ENCODE data around the gene RCAN3. TPM values are rescaled to one million over a fixed set of nuclear protein-coding genes. Genes with fewer than 3 reads are reported as not detected.

RCAN3 gene
- total RNA-seq, 4 donors from 2014 or later = 25.6 to 37.9 (median 35.2) TPM

GRCh38 chr1:24551960-24552571 lies 49.4 kb downstream of the RCAN3 start:
- 78 to 84% methylated on average over 10 of the region's 10 CpGs for WGBS, 2 donors
- DNase-seq = no peak
- H3K27ac ChIP-seq = no peak overlapping the region

DNA sequence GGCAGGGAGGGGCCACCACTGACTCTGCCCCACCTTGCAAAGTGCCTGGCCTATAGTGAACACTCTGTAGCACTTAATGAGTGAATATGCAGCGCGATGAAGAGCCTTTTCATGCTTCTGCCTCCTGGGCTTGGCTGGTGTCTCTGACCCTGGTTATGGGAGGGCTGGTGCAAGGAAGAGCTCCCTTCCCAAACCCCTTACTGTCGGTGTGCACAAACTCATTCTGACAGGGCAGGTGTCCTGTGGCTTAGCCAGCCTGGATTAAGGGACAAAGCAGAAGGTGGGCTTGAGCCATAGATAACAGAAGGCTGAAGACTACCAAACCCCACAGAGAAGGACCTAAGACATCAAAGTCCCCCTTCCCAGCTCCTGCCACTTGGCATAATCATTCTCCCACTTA lies 51.3 kb downstream of the RCAN3 start:
- Histone ChIP-seq H3K36me3 (no peaks in the 10 kb centered on the region), H3K4me1 (peaks cover 0 to 32% of the 10 kb centered on the region in 2 donors), H3K4me3 (replicated peaks in 1 of 3) (no peak overlapping the region), H3K27me3 (no peaks in the 10 kb centered on the region), H3K27ac (no peak overlapping the region), H3K9me3 (no peaks in the 10 kb centered on the region)
- 81 to 83% methylated on average over 3 of the region's 3 CpGs for WGBS, 2 donors
- DNase-seq = no peak
- no peak for TF ChIP-seq POLR2A (IDR thresholded peaks at IDR 0.05)
- TF ChIP-seq, protein P1, sequence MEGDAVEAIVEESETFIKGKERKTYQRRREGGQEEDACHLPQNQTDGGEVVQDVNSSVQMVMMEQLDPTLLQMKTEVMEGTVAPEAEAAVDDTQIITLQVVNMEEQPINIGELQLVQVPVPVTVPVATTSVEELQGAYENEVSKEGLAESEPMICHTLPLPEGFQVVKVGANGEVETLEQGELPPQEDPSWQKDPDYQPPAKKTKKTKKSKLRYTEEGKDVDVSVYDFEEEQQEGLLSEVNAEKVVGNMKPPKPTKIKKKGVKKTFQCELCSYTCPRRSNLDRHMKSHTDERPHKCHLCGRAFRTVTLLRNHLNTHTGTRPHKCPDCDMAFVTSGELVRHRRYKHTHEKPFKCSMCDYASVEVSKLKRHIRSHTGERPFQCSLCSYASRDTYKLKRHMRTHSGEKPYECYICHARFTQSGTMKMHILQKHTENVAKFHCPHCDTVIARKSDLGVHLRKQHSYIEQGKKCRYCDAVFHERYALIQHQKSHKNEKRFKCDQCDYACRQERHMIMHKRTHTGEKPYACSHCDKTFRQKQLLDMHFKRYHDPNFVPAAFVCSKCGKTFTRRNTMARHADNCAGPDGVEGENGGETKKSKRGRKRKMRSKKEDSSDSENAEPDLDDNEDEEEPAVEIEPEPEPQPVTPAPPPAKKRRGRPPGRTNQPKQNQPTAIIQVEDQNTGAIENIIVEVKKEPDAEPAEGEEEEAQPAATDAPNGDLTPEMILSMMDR (IDR thresholded peaks at IDR 0.05) = no peak
- intact Hi-C loops (cut with DNase I) = loop anchor here (10.0 kb wide), 1 partner anchor 81 kb away; no protein-coding TSS in a partner anchor

More at GRCh38 chr1:24551960-24552571, 49.4 kb downstream of the RCAN3 start:
- Histone ChIP-seq H3K36me3 (no peaks in the 10 kb centered on the region), H3K9me3 (no peaks in the 10 kb centered on the region), H3K4me1 (peaks cover 0 to 16% of the 10 kb centered on the region in 2 donors), H3K27me3 (no peaks in the 10 kb centered on the region), H3K4me3 (replicated peaks in 1 of 3) (no peak overlapping the region)
- intact Hi-C loops (cut with DNase I) = loop anchor here (10.0 kb wide), 1 partner anchor 83 kb away; no protein-coding TSS in a partner anchor
- TF ChIP-seq, protein P1 (IDR thresholded peaks at IDR 0.05) = no peak
- no peak for TF ChIP-seq POLR2A (IDR thresholded peaks at IDR 0.05)

- H3K9me3 ChIP-seq = no peaks in the 10 kb centered on the region
- H3K36me3 ChIP-seq = no peaks in the 10 kb centered on the region
- H3K4me3 ChIP-seq (replicated peaks in 1 of 3) = no peak overlapping the region
- no peaks in the 10 kb centered on the region for H3K27me3 ChIP-seq
- H3K4me1 ChIP-seq = peaks cover 5 to 38% of the 10 kb centered on the region in 2 donors
- TF ChIP-seq POLR2A (IDR thresholded peaks at IDR 0.05) = no peak
- TF ChIP-seq, protein P1 (IDR thresholded peaks at IDR 0.05) = no peak
- no peak overlapping the region for H3K27ac ChIP-seq
- DNase-seq = no peak
- WGBS, 2 donors = 98 to 100% methylated on average over 4 of the region's 4 CpGs
- intact Hi-C loops (cut with DNase I) = loop anchor here (10.0 kb wide), 1 partner anchor 80 kb away; no protein-coding TSS in a partner anchor
These were observed 52.1 kb downstream of the RCAN3 start for GRCh38 chr1:24554714-24555113.

- Histone ChIP-seq H3K4me1 (peaks cover 5 to 38% of the 10 kb centered on the region in 2 donors), H3K27ac (peak within 1 kb of the TSS; percentile 46 to 75 (median 58)), H3K36me3 (no peaks in the 10 kb centered on the region), H3K4me3 (replicated peaks in 1 of 3) (peak within 1 kb of the TSS in 2 of 3 donors; percentile 15 to 30), H3K9me3 (no peaks in the 10 kb centered on the region), H3K27me3 (no peaks in the 10 kb centered on the region)
- DNase-seq = peak; percentile 80 to 83
- TF ChIP-seq POLR2A (IDR thresholded peaks at IDR 0.05) = peak in 1 of 2 donors; percentile 23
- TF ChIP-seq, protein P1 (IDR thresholded peaks at IDR 0.05) = peak in 4 of 6 experiments; percentile 3 to 31 (median 14)
- WGBS, 2 donors = 7 to 10% methylated on average over 13 to 19 of the region's 61 CpGs
- intact Hi-C loops (cut with DNase I) = loop anchor here (10.0 kb wide), 1 partner anchor 79 kb away; no protein-coding TSS in a partner anchor
These were observed 53.2 kb downstream of the RCAN3 start, which contains the start of gene NCMAP for GRCh38 chr1:24555591-24556413. Gene NCMAP, plus strand, starts transcription at chr1:24556087. Its CDS starts 39,344 bp downstream, at chr1:24595431.

All from thyroid gland (tissue), 4 donors.